NCI-H524 (cell line): ENCODE data around the gene SPCS1.

Experiments
- DNase-seq, 2 experiments: peaks; one replicate each; lab custom pipeline; 2025; lab: John Stamatoyannopoulos, UW

Gene SPCS1

GRCh38 chr3:52730681-52731080, 24.8 kb downstream of the SPCS1 start:
- no peak for DNase-seq

- DNase-seq = no peak
These were observed 25.7 kb downstream of the SPCS1 start for GRCh38 chr3:52731590-52731989.

DNA sequence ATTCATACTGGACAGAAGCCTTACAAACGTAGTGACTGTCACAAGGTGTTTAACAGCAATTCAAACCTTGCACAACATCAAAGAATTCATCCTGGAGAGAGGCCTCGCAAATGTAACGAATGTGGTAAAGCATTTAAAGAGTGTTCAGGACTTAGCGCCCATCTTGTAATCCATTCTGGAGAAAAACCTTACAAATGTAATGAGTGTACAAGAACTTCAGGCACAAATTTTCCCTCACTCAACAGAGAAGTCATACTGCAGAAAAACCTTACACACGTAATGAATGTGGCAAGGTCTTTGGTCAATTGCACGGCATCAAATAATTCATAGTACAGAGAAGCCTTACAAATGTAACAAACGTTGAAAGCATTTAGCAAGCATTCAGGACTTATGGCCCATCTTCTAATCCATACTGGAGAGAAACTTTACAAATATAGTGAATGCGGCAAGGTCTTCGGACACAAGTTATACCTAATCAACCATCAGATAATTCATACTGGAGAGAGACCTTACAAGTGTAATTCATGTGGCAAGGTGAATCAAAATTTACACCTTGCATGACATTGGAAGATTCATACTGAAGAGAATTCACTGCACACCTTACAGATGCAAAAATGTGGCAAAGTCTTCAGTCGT, 27.5 kb downstream of the SPCS1 start:
- DNase-seq = no peak

GRCh38 chr3:52739730-52740129, 33.8 kb downstream of the SPCS1 start:
- DNase-seq = no peak

GRCh38 chr3:52742418-52743041, 36.6 kb downstream of the SPCS1 start:
- peak in 1 of 2 experiments; percentile 29 for DNase-seq

DNA sequence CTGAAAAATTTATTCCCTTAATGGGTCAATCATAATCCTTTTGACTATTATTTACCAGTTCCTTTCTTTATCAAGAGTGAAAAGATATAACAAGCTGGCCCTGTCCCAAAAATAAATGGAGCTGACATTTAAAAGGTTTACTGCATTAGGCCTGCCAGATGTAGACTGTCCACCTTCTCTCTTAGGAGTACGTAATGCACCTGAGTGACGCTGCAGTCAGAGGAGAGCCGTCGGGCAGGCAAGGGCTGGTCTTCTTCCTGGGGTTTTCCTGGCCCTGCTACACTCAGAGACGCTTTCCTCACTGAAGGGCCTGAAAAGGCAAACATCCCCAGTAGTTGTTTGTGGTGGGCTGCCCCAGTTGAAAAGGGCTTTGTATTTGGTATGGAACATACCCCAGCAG, 37.2 kb downstream of the SPCS1 start:
- DNase-seq = no peak

DNA sequence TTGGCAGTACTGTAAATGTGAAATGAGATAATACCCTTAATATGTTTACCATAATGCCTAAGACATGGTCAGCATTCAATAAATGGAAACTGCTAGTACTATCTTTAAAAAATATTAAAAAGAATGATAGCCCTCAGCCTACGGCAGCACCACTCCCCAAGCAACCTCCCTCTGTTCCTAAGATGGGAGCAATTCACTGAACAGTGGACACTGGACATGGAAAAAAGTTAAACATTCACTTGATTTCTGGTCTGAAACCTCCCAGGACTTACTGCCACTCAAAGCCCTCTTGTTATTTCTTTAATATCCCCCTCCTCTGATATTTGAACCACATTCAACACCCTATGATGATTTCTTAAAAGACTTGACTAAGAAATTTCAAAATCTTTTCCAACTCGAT, 37.8 kb downstream of the SPCS1 start:
- no peak for DNase-seq

DNA sequence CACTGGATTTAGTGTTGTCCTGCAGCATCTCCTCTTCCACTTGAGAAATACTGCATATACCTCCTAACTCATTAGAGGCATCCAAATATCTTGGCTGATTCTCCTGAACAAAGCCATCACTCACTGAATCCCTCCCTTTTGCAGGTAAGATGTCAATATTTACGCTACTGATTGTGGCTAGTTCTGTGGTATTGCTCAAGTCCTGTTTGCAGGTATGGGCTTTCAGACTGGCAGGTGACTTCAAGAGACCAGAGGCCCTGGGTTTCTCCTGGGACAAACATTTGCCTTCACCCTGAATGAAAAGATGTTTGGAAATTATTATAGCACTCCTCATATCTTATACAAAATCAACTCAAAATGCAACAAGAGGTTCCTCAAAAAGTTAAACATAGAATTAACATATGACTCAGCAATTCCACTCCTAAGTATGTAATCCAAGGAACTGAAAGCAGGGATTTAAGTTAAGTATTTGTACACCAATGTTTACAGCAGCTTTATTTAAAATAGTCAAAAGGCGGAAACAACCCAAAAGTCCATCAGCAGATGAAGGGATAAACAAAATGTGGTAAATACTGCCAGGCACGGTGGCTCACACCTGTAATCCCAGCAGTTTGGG, 46.2 kb downstream of the SPCS1 start:
- DNase-seq = no peak

DNA sequence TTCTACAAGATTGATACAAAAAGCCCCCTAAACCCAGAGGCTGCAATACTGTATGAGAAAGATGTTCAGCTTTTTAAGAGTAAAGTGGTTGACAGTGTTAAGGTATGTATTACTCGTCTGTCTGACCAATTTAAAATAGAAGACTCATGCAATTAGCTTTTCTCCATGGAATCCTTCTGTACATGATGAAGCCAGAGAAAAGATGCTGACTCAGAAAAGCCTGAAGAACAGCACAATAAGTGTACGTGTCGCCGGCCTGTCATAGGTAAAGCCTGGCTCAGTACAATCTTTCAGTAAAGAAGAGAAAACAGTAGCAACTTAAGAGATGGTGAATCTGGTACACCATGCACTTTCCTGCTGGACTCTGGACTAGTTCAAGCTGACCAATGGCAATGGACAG, 48.5 kb downstream of the SPCS1 start:
- no peak for DNase-seq

- DNase-seq = no peak
These were observed 50.2 kb downstream of the SPCS1 start for GRCh38 chr3:52756141-52756540.
